Measurements from ENCODE around the gene FAM163B.
A peak's percentile ranks its signal among the peaks of the same experiment; 100 is the strongest.
"Not testable (repeated sequence)": the region's sequence is repeated elsewhere in the genome, so short reads cannot be mapped to it uniquely, and the experiment has no call there.

The FAM163B gene

DNA sequence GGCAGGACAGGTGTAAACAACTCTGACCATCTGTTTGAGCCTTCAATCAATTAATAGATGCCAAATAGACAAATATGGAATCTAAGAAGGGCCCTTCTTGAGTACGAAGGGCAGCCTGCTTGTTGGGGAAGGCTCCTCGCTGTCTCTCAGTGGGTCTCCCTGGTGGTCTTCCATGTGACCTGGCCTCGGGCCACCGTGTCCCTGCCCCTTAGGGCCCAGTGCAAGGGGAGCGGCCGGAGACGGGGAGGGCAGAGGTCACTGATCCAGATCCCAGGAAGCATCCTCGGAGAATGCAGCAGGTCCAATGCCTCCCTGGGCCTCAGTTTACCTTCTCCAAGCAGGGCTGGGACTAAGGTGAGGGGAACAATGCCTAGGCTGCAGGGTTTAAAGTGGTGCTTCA is 29.5 kb upstream of the FAM163B start:
- no peak for DNase-seq

DNA sequence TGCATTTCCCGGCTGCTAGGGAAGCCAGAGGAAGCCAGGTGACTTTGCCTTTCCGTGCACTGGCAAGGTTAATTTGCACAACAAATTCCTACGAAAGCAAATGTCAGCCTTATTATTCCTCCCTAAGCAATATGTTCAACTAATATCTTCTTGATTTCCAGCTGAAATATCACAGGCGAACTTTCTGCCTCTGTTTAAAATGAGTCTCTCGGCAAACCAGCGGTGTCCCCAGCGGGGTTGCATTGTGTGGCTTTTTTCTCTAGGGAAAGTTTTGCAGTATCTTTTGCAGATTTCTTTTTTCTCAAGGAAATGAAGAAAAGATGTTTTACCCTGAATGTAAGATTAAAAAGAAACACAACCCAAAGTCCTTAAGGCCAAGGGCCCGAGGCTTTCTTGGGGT is 28.9 kb upstream of the FAM163B start:
- no peak for DNase-seq

DNA sequence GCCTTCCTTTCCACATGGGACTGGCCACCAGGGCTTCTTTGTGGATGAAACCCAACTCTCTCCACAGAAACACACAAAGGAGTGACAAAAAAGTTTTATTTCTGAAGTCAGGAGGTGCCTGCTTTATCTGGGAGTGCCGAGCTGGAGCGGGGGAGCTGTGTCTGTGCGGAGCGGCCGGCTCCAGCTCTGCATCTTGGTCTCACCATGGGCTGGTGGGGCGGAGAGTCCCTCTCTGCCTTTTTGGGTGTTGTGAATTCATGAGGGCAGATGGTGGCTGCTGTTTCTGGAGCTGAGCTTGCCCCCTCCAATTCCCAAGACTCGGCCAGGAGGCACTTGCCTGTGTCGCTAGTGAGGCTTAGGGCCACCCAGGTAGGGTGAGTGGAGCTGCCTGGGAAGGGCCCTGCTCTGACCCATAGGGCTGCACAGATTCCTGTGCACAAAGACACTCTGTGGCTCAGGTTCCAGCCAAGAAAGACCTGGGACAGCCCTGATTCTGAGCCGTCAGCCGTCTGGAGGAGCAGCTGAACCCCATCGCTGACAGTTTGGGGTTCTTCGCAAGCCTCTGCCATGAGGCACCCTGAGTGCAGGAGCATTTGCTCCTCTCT is 28.4 kb upstream of the FAM163B start:
- DNase-seq = no peak

DNA sequence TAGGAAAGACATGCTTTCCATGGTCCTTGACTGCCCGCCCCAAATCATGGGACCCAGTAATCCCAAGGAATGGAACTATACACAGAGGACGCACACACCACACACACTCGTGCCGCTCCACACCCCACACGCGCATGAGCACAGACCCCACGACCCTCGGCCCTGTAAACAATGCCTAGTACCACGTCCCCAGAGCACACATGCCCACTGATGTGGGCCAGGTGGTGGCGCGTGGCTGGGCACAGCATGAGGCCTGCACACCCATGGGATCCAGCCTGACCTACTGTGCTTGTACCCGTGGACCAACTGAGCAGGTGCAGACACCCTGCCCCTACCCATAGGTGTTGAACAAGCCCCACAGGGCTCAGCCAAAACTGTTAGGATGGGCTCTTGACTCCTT is 27.7 kb upstream of the FAM163B start:
- no peak for DNase-seq

DNA sequence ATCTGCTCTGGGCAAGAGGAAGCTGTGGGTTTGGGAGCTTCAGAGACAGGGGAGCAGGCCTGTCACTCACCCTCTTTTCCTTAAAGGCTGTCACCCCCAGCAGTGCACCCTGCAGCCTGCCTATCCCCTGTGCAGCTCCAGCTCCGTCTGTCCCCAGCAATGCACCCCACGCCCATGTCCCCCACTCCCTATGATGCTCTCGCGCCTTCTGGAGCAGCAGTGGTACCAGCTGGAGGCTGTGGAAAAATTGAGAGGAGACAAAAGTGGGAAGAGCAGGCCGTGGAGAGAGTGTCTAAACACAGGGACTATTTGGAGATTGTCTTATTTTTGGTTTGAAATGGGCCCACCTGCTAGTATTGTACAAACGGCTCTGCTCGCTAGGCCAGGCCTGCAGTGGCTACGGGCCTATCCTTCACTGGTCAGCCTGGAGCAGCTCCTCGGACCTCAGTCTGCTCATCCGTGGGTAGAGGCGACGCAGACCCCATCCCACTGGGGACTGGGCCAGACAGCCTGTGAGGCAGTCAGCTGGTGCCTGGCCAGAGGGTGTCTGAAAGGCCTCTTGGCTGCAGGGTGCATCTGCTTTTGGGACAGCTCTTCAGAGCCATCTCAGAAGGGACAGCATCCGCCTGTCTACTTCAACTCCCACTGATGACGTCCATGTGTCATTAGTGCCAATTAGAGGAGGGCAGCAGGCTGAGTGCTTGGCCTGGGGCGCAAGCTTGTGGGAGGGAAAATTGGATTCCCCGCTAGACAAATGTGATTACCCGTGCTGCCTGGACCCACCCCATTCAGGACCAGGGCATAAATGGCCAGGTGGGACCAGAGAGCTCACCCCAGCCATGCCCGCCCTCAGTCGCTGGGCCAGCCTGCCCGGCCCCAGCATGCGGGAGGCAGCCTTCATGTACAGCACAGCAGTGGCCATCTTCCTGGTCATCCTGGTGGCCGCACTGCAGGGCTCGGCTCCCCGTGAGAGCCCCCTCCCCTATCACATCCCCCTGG is 26.6 kb upstream of the FAM163B start, which contains the start of gene DBH:
TSS of gene DBH (plus strand) at position 831 of the 999 bp plus-strand sequence. CDS start at position 840, 9 bp downstream.
- DNase-seq = peak; percentile 36

DNA sequence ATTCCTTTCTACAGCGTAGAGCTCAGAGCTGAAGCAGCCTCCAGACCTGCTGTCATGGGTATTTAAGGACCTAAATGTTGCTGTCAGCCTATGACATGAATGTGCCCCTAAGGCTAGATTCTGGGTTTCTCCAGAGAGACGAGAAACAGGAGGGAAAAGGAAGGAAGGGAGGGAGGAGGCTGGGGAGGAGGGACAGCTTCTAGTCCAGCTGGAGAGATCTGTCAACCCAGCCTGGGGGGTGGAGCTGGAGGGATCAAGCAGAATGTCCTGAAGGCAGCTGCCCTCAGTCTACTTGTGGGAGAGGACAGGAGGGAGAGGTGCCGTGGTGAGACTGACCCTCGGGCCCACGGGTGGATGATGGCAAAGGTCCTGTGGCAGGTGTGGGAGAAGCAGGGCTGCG is 25.9 kb upstream of the FAM163B start:
- peak; percentile 52 for DNase-seq

DNA sequence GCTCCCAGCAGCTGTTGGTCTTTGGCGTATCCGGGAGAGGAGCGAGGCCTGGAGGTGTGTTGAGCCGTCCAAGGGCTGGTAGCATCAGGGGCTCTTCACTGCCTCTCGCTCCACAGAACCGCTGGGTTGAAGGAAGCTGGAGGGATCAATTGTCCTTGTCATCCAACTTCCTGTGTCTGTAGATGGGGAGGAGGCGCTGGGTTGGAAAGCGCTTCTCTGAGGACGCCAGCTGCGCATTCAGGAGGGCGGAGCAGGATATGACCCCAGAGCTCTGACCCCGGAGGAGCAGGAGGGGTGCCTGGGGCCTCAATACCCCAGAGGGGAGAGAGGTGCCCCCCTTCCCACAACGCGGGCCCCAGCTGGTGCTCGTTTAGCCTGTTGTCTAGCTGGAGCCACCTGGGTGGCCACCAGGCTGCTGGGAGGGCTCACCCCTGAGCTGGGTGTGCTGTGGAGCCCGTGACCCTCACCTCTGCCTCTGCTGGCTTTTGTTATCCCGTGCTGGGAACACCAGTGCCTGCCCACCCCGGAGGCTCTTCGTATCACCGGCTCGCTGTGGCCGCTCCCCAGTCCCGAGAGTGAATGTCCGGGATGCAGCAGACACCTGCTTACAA is 25.0 kb upstream of the FAM163B start:
- peak; percentile 85 for DNase-seq

DNA sequence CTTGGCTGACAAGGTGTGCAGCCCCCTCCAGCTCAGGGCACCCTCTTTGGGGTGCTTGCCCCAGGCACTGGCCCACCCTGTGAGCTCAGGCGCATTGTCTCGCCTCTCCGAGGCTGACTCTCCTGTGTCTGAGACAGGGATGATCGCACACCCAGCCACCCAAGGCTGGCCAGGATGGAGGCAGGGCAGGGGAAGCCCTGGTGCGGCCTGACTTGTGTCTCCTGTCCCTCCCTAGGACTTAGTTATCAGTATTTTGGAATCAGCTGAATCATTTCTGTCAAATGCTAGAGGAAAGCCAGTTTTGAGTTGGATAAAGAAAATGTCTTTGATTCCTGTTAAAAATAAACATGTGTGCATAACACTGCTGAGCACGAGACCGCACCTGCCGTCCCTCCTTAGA is 24.5 kb upstream of the FAM163B start:
- no peak for DNase-seq

DNA sequence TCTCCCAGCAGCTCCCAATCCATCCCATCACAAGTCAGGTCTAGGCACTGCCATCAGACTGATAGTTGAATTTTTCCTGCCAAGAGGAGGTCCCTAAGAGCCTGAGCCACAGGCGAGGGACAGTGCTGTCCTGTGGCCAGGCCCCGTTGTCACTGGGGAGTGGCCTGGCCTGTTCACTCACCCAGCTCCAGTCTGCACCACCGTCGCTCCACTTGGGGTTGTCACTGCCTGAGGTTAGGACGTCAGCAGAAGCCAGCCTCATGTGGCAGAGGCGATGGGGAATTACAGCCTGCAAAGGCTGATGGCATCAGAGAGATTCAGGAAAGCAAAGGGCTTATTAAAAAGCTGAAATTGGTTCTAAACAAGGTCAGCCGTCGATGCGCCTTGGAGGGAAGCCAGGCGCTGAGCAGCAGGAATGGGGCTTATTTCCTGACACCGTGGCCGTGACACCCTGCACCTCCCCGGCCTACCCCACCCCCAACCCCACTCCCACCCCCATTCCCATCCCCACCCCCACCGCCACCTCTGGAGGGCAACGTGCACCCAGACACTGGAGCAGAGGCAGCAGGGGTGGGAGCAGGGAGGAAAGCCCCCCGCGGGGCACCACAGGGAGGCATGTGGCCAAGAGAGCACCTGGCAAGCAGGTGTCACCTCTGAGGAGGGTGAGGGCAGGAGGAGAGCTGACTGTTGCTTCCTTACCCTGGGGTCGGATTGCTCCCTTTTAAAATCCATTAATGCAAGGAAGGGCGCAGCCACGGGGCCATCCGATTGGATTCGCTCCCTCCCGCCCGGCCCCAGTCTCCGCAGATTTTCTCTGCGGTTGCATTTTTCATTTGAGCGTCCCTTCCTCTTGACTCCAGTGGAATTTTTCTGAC is 23.9 kb upstream of the FAM163B start:
- DNase-seq = no peak

DNA sequence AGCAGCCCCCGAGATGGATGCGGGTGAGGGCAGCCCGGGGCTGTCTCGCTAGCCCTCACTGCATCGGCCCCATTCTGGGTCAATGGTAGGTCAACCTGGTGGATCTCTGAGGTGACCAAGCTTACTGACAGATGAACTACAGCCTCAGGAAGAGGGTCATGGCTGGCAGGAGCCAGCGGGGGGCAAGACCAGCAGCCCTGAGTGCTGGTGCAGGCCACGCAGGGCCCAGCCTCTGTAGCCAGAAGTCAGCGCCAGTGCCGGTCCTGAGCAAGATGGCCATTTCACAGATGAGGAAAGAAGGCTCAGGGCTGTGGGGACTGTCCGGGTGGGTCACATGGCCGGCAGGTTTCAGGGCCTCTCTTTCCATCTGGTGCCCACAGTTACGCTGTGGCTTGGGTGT is 21.9 kb upstream of the FAM163B start:
- no peak for DNase-seq

DNA sequence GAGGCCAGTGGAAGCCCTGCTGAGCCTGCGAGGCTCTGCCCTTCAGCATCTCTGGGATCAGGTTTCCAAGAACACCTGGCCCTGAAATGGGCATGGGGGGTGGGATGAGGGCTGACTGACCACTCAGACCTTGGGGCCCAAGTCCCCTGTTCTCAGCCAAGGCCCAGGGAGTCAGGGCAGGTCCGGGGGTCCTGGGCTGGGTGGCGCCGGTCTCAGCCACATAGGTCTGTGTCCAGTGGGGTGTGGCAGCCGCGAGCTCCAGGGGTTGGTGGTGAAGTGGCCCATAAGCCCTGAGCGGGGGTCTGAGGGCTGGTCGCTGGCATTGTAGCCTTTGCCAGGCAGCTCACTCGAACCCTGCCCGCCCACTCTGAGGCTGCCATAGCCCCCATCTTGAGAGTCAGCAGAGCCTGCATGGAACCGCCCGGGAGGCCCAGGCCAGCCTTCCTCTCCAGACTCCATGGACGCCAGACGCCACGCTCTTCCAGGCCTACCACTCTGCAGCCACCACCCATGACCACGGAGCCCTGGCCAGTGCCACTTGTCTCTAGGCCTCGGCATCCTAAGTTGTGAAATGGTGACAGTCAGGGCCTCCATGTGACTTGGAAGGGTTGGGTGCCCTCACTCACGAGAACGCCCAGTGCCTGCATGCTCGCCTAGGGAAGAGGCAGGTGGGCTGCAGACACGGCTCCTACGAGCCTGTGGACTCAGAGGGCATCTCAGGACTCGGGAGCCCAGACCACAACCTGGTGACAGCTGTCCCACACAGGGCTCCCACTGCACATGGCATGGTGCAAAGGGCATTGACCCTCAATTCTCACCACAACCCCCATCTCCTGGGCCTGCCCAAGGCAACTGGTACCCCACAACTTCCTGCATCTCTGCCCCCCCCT is 20.3 kb upstream of the FAM163B start:
- DNase-seq = no peak

DNA sequence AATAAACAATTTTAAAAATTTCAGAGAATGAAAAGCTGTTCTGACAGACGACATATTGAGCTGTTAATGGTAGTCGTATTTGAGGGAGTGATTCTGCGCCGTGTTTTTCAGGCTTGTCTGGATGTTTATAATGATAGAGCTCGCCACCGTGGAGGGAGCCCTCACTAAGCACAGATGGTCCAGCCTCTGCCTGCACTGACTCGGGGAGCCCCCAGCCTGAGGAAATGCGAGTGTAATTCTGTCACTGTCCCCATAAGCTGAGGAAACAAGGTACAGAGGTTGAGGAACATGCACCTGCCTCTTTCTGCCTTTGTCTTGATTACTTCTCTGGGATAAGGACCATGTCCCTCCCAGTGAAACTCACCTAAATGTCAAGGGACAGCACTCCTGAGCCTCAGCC is 19.6 kb upstream of the FAM163B start:
- DNase-seq = no peak

DNA sequence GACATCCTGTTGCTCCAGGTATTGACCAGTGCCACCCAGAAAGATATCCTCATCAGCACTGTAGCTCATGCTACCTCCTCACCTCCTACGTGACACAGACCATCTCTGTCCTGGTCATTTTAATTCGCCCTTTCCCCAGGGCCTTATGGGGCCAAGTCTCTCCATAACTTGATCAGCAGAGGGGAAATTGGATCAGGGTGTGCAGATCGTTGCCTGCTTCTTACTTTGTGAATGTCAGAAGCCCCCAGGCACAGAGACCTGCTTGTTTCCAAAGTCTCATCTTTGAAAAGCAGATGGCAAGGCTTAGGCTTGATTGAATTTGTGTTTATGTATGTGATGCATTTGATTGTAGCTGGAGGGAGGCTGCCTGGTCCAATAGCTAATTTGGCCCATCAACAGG is 18.2 kb upstream of the FAM163B start:
- no peak for DNase-seq

DNA sequence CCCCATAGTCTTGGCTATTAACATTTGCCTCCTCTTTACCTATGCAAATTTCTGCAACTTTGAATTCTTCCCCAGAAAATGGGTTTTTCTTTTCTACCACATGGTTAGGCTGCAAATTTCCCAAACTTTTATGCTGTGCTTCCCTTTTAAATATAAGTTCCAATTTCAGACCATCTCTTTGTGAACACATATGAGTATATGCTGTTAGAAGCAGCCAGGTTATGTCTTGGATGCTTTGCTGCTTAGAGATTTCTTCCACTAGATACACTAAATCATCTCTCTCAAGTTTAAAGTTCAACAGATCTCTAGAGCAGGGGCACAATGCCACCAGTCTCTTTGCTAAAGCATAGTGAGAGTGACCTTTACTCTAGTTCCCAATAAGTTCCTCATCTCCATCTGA is 16.8 kb upstream of the FAM163B start:
- not testable (repeated sequence) for DNase-seq

DNA sequence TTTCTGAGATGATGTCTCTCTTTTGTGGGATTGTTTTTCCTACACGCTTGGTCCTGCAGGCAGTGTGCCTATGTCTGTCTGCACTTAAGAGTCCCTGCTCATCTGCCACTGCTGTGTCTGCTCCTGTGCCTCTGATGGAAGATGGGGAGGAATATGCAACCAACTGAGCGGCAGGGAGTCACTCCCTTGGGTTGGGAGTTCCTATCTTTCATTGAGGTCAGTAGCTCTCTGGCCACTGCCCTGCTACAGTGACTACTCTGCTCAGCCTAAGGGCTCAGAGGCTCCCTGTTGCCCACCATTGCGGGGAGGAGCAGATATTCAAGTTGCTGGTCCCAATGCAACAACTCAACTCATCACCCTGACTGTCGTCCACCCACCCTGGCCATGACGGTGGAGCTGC is 13.4 kb upstream of the FAM163B start:
- no peak for DNase-seq

DNA sequence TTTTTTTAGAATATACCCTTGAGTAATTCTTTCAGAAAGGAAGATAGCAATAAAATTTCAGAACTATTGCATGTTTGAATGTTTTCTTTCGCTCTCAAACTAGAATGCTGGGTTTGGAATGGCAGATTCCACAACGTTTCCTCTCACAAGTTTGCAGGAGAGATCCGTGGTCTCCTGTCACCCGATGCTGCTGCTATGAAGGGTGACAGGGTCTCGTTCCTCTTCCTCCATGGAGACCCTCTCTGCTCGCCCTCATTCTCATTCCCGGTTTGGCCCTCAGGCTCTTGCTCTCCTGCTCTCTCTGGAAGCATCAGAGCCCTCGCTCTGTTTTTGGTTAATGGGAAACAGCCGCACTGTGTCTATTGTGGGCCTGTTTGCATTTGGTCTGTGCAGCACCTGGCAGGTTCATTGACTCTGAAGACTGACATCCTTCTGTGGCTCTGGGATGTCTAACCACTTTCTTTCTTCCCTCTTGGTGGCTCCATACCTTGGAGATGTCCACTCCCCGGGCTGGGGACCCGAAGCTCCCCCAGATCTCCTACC is 12.6 kb upstream of the FAM163B start:
- no peak for DNase-seq

DNA sequence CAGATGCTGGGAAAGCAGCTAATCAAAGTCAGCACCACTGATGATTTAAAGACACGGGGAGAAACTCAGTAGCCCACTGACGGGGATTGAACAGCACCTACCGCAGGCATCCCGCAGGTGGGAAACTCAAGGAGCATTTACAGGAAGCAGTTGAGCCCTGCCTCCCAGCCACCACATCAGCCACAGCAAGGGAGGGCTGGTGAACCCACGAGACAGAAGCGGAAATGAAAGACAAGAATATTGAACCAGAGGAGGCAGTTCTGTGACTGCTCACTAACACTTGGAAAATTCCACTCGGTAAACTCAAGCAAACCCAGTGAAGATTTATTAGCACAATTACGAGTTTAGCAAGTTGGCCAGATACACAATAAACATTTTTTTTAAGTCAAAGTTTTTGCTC is 10.6 kb upstream of the FAM163B start:
- DNase-seq = no peak

DNA sequence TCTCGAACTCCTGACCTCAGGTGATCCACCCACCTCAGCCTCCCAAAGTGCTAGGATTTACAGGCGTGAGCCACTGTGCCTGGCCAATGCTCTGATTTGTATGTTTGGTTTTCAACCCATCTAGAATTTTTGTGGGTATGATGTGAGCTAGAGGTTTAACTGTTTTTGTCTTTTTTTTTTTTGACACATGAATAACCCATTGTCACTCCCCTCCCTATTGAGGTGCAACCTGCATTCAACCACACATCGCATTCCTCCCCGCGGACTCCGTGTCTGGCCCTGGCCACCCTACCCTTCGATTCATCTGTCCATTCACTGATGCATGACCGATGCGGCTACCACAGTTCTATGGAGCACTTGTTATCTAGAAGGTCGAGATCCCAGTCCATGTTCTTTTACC is 9.5 kb upstream of the FAM163B start:
- DNase-seq = no peak

DNA sequence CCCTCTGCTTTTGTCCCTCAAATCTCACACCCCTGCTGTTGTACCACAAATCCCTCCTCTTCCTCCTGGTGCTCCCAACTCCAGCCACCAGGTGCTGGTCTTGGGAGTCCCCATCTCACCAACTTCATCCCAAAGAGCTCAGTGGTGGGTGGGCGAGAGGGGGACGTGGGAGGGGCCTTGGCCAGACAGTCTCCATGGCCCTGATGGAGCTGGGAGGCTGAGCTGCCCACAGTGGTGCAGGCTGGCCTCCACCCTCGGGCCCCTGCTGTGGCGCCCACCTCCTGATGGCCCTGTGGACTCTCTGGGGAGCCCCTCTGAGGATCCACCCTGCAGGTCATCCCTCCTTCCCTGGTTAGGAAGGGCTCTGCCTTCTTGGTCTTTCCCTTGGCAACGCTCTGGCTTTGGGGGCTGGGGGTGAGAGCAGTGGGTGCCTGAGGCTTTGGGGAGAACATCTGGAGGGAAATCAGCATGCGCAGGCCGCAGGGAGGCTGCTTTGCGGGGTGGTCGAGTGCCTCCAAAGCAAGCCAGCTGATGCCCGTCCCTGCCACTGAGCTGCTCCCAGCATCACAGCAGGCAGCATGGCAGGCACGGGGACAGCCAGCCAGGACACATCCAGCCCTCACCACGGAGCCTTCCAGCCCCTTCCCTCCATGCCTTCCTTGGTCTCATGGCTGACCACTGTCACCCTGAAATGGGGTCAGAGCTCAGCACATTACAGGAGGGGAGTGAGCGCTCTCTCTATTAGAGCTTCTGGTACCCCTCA is 7.6 kb upstream of the FAM163B start:
- DNase-seq = no peak

DNA sequence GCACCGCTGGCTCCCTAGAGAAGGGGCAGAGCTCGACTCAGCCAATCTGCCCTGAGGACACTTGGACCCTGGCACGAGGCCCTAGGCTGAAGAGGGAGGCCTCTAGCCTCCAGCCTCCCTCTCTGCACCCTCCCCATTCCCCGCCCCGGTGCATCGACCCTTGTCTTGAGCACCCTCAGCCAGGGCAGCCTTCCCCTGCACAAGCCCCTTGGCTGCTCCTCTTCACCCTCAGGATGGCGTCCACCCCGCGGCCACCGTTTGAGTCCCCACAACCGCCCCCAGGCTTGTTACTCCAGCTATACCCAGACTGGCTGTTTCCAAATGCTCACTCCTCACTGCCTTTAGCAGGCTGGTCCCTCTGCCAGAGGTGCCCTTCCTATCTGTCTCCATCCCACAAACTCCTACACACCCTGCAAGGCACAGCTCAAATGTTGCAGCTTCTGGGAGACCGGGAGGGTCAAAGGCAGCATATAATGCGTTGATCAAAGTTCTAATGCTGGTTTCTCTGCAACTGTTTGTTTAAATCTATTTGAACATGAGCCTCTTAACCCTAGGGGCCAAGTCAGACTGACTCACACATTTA is 6.5 kb upstream of the FAM163B start:
- no peak for DNase-seq
